ENCODE results near the gene SNF8. TPM values are rescaled to one million over a fixed set of nuclear protein-coding genes. Genes with fewer than 3 reads are reported as not detected.

SNF8 gene
- total RNA-seq, 2 donors from 2014 or later, result 98.7 to 139 TPM

DNA sequence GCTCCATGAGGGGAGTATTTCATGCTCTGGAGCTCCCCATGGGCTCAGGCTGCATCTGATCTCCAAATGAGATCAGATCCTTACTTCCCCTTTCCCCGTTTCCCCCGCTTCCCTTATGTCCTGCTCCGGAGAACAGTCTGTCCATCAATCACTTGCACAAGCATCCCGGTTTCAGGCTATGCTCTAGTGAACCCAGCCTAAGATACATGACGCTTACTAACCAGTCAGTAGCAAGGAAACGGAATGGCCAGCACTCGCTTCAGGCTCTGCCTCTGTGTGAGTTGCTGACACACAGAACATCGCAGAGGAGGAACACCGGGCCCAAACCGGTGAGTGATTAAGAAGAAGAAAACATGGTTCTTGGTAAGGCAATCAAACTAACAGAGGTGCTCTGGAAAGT lies 61.5 kb downstream of the SNF8 start:
- Histone ChIP-seq H3K9ac (ENCODE audit: low read depth in 2 of 2, low read length in 2 of 2) (no peak overlapping the region), H3K27ac (no peak overlapping the region), H3K4me1 (no peaks in the 10 kb centered on the region), H3K36me3 (no peaks in the 10 kb centered on the region), H3K9me3 (no peaks in the 10 kb centered on the region), H3K4me3 (no peak overlapping the region), H3K27me3 (no peaks in the 10 kb centered on the region)
- no peak for DNase-seq
- no peak for TF ChIP-seq CTCF (IDR thresholded peaks at IDR 0.05)
- intact Hi-C loops (cut with DNase I), result no loop called here

DNA sequence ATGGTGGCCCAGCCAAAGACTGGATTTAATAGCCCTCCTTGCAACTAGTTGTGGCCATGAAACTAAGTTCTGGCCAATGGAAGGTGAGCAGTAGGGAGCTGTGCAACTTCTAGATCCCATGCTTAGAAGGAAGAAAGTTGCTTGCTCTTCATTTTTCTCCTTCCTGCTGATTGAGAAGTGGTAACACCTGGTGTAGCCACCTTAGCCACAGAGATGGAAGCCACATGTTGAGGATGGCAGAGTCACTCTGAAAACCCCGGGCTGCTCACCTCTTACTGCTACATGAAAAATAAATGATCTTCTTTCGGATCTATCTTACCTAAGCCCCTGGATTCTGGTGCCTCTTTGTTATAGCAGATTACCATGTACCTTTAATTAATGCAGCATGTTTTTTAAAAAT lies 62.4 kb downstream of the SNF8 start:
- Histone ChIP-seq H3K4me1 (no peaks in the 10 kb centered on the region), H3K9me3 (no peaks in the 10 kb centered on the region), H3K27ac (no peak overlapping the region), H3K27me3 (no peaks in the 10 kb centered on the region), H3K4me3 (no peak overlapping the region), H3K36me3 (no peaks in the 10 kb centered on the region), H3K9ac (ENCODE audit: low read depth in 2 of 2, low read length in 2 of 2) (no peak overlapping the region)
- no peak for DNase-seq
- intact Hi-C loops (cut with DNase I), result no loop called here
- TF ChIP-seq CTCF (IDR thresholded peaks at IDR 0.05), result no peak

Other genes with a start within 250 kb of the SNF8 start
- 100 to 1,000 TPM; 237 to 328 TPM for gene PRAC1, start 222.3 kb downstream of the SNF8 start, total RNA-seq
- 10 to 100 TPM; 12.9 to 19.4 TPM for gene PRAC2, start 221.7 kb downstream of the SNF8 start, total RNA-seq
- 100 to 1,000 TPM in 1 of 2 donors, 10 to 100 TPM in 1; 82.9 to 122 TPM for gene HOXB13, start 216.1 kb downstream of the SNF8 start, total RNA-seq
- gene TTLL6, start 127.6 kb downstream of the SNF8 start, total RNA-seq, result 10 to 100 TPM in 1 of 2 donors, 1 to 10 TPM in 1; 8.2 to 18.7 TPM
- gene CALCOCO2, start 113.8 kb downstream of the SNF8 start, total RNA-seq, result 100 to 1,000 TPM; 187 to 232 TPM
- gene ATP5MC1, start 52.1 kb downstream of the SNF8 start, total RNA-seq, result 100 to 1,000 TPM; 200 to 341 TPM
- gene UBE2Z, start 36.4 kb downstream of the SNF8 start, total RNA-seq, result 10 to 100 TPM; 68.1 to 68.8 TPM
- gene GIP, start 23.8 kb upstream of the SNF8 start, total RNA-seq, result not detected
- under 1 TPM in 1 of 2 donors, not detected in 1; 0.96 TPM for gene IGF2BP1, start 52.5 kb upstream of the SNF8 start, total RNA-seq
- gene B4GALNT2, start 187.9 kb upstream of the SNF8 start, total RNA-seq, result 10 to 100 TPM; 13.3 to 26.8 TPM

Data from colonic mucosa (tissue), 4 donors.